HepG2 (cell line): ENCODE data around the gene ACVR1C. TPM values are rescaled to one million over a fixed set of nuclear protein-coding genes. Genes with fewer than 3 reads are reported as not detected.

ENCODE experiments used
- ARNT2 ChIP-seq: sonication (generic); formaldehyde crosslinking; IDR thresholded peaks from 2 replicates; pipeline ENCODE4 v1.8.0; 2022; ENCODE audit warnings: mild to moderate bottlenecking, low read depth, missing genetic modification reagents, moderate library complexity
- ASH2L ChIP-seq: fragments of 300-600, 200-600 bp; sonication (generic); IDR thresholded peaks from 2 replicates; pipeline ENCODE4 v1.7.0; 2017; ENCODE audit warnings: low read depth, mild to moderate bottlenecking, moderate library complexity, mixed read lengths, low read length; ENCODE audit not compliant: insufficient read length
- BATF2 ChIP-seq: sonication (generic); formaldehyde crosslinking; IDR thresholded peaks from 2 replicates; pipeline ENCODE4 v1.8.0; 2022; ENCODE audit warnings: mild to moderate bottlenecking, missing genetic modification reagents, moderate library complexity
- BHLHE40 ChIP-seq: IDR thresholded peaks from 2 replicates; pipeline ENCODE4 v1.6.1; 2011; ENCODE audit warnings: low read length, improper control_type of control experiment
- FOXM1 ChIP-seq: sonication (generic); formaldehyde crosslinking; IDR thresholded peaks from 2 replicates; pipeline ENCODE4 v1.5.0; 2020; ENCODE audit warnings: missing genetic modification reagents
- MBD4 ChIP-seq: IDR thresholded peaks from 2 replicates; pipeline ENCODE4 v1.6.1; 2012; ENCODE audit warnings: low read length, inconsistent platforms, borderline replicate concordance
- NFYB ChIP-seq: sonication (generic); formaldehyde crosslinking; IDR thresholded peaks from 2 replicates; pipeline ENCODE4 v1.4.0; 2020; ENCODE audit warnings: missing genetic modification reagents
- SALL1 ChIP-seq: sonication (generic); formaldehyde crosslinking; IDR thresholded peaks from 2 replicates; pipeline ENCODE4 v1.8.0; 2022; ENCODE audit warnings: mild to moderate bottlenecking, missing genetic modification reagents
- SOX13 ChIP-seq, 3 experiments: fragments of 450-650 bp in 1 of 3; sonication (generic) in 1 of 3; formaldehyde crosslinking in 1 of 3; IDR thresholded peaks in 2 of 3; conservative IDR thresholded peaks in 1 of 3; 2 replicates each; pipeline versions ENCODE4 v1.5.0 to v1.6.1; 2016 to 2020; ENCODE audit warnings: antibody characterized with exemption in 1 of 3, mild to moderate bottlenecking in 1 of 3, missing compliant biosample characterization in 1 of 3, missing genetic modification reagents in 1 of 3, moderate library complexity in 1 of 3
- SYNCRIP ChIP-seq: fragments of 200-400 bp; formaldehyde crosslinking; IDR thresholded peaks from 2 replicates; pipeline ENCODE4 v1.6.1; 2018; ENCODE audit warnings: mild to moderate bottlenecking, low read depth, low read length; ENCODE audit not compliant: insufficient read depth
- TFDP1 ChIP-seq: IDR thresholded peaks from 2 replicates; pipeline ENCODE4 v1.6.1; 2016; ENCODE audit warnings: missing compliant biosample characterization, missing genetic modification reagents, borderline replicate concordance
- ZBTB7B ChIP-seq: sonication (generic); formaldehyde crosslinking; IDR thresholded peaks from 2 replicates; pipeline ENCODE4 v1.4.0; 2020; ENCODE audit warnings: missing genetic modification reagents
- ZFP36 ChIP-seq: fragments of 150-350 bp; IDR thresholded peaks from 2 replicates; pipeline ENCODE4 v1.6.1; 2018; ENCODE audit warnings: borderline replicate concordance, low read length, low read depth; ENCODE audit not compliant: partially characterized antibody
- ZNF263 ChIP-seq: sonication (generic); formaldehyde crosslinking; IDR thresholded peaks from 2 replicates; pipeline ENCODE4 v1.4.0; 2020; ENCODE audit warnings: missing genetic modification reagents
- ZNF331 ChIP-seq: sonication (generic); formaldehyde crosslinking; IDR thresholded peaks from 2 replicates; pipeline ENCODE4 v1.4.0; 2020; ENCODE audit warnings: missing genetic modification reagents
- ZNF33B ChIP-seq: sonication (generic); formaldehyde crosslinking; IDR thresholded peaks from 2 replicates; pipeline ENCODE4 v1.5.1; 2020; ENCODE audit warnings: mild to moderate bottlenecking, missing genetic modification reagents
- ZNF749 ChIP-seq: sonication (generic); formaldehyde crosslinking; IDR thresholded peaks from 2 replicates; pipeline ENCODE4 v1.8.0; 2022; ENCODE audit warnings: mild to moderate bottlenecking, missing genetic modification reagents, moderate library complexity, borderline replicate concordance
- ZNF770 ChIP-seq: sonication (generic); formaldehyde crosslinking; IDR thresholded peaks from 2 replicates; pipeline ENCODE4 v1.5.0; 2020; ENCODE audit warnings: mild to moderate bottlenecking, missing genetic modification reagents
- ZNF841 ChIP-seq: sonication (generic); formaldehyde crosslinking; IDR thresholded peaks from 2 replicates; pipeline ENCODE4 v1.8.1; 2023; ENCODE audit warnings: missing genetic modification reagents, borderline replicate concordance
- polyA plus RNA-seq, 8 experiments: library from polyadenylated mRNA; depleted of rRNA in 3 of 8; stranded (reverse) in 7 of 8; unstranded in 1 of 8; fragments of >200 nt; fragmentation: Illumina TruSeq in 4 of 8; extraction: Trizol in 4 of 8; gene quantifications; 2 replicates each; pipeline versions ENCODE4 v1.2.1 to v1.2.3, GENCODE V29; 2011 to 2016; ENCODE audit warnings: low read depth in 4 of 8, missing spikeins in 1 of 8, mixed read lengths in 1 of 8; ENCODE audit not compliant: insufficient read depth in 1 of 8
- total RNA-seq, 5 experiments: library from RNA; depleted of rRNA; stranded (reverse); fragments of >200 nt; fragmentation: Illumina TruSeq; extraction: Trizol; gene quantifications; 2 replicates each; pipeline ENCODE4 v1.2.3, GENCODE V29; 2016; ENCODE audit warnings: low read depth in 1 of 5
- TF ChIP-seq, protein P1 (sequence below): sonication (generic); formaldehyde crosslinking; IDR thresholded peaks from 2 replicates; pipeline ENCODE4 v1.4.0; 2020; ENCODE audit warnings: missing genetic modification reagents
- TF ChIP-seq, protein P2 (sequence below): sonication (generic); formaldehyde crosslinking; IDR thresholded peaks from 2 replicates; pipeline ENCODE4 v1.4.0; 2020; ENCODE audit warnings: missing genetic modification reagents, borderline replicate concordance

Gene ACVR1C
- total and polyA plus RNA-seq, 2 of the 13 experiments (the other 11 are each of a cell fraction or from before 2014, with no cell fraction given): 0.05 to 1.0 TPM

GRCh38 chr2:157628477-157629415, at the start of gene ACVR1C (continued):
- TF ChIP-seq ASH2L (peak; percentile 66), ZNF331 (CRISPR knock-in tag) (peak; percentile 73), SOX13 (IDR thresholded peaks at IDR 0.05) (no peak), SOX13 (CRISPR knock-in tag; conservative IDR thresholded peaks at IDR 0.05 in 1 of 2, IDR thresholded peaks at IDR 0.05 in 1 of 2) (peak in 1 of 2 experiments; percentile 14; a peak in 1 of 4 replicates), ZNF749 (CRISPR knock-in tag) (peak; percentile 74; the same call in 1 of the 2 replicates), BATF2 (CRISPR knock-in tag) (0 out of 2 replicates have a peak, but pooled peaks have one; percentile 79), SYNCRIP (no peak), TFDP1 (CRISPR knock-in tag) (peak; percentile 91), ZFP36 (no peak), ZNF841 (CRISPR knock-in tag) (peak; percentile 86), ZNF33B (CRISPR knock-in tag) (no peak), NFYB (peak; percentile 72), ZNF263 (CRISPR knock-in tag) (peak; percentile 21; the same call in 1 of the 2 replicates), ZBTB7B (CRISPR knock-in tag) (peak; percentile 86), BHLHE40 (peak; percentile 33; the same call in 1 of the 2 replicates), ZNF770 (peak; percentile 53), ARNT2 (CRISPR knock-in tag) (peak; percentile 91), FOXM1 (CRISPR knock-in tag) (no peak), MBD4 (no peak), SALL1 (CRISPR knock-in tag) (0 out of 2 replicates have a peak, but pooled peaks have one; percentile 14)
- TF ChIP-seq, protein P1, sequence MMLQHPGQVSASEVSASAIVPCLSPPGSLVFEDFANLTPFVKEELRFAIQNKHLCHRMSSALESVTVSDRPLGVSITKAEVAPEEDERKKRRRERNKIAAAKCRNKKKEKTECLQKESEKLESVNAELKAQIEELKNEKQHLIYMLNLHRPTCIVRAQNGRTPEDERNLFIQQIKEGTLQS: 0 out of 2 replicates have a peak, but pooled peaks have one; percentile 21
- TF ChIP-seq, protein P2, sequence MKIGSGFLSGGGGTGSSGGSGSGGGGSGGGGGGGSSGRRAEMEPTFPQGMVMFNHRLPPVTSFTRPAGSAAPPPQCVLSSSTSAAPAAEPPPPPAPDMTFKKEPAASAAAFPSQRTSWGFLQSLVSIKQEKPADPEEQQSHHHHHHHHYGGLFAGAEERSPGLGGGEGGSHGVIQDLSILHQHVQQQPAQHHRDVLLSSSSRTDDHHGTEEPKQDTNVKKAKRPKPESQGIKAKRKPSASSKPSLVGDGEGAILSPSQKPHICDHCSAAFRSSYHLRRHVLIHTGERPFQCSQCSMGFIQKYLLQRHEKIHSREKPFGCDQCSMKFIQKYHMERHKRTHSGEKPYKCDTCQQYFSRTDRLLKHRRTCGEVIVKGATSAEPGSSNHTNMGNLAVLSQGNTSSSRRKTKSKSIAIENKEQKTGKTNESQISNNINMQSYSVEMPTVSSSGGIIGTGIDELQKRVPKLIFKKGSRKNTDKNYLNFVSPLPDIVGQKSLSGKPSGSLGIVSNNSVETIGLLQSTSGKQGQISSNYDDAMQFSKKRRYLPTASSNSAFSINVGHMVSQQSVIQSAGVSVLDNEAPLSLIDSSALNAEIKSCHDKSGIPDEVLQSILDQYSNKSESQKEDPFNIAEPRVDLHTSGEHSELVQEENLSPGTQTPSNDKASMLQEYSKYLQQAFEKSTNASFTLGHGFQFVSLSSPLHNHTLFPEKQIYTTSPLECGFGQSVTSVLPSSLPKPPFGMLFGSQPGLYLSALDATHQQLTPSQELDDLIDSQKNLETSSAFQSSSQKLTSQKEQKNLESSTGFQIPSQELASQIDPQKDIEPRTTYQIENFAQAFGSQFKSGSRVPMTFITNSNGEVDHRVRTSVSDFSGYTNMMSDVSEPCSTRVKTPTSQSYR (CRISPR knock-in tag): no peak
